GM21390 (cell line): ENCODE measurements around the gene AMOTL2.

ENCODE experiments used
- ATAC-seq: cut with Tn5 transposase; IDR thresholded peaks from one replicate; pipeline ENCODE4 v1.9.1; 2021; ENCODE audit not compliant: unreplicated experiment

The AMOTL2 gene

GRCh38 chr3:134336587-134336986 is 37.7 kb downstream of the AMOTL2 start:
- no peak for ATAC-seq

GRCh38 chr3:134334901-134335280 is 39.4 kb downstream of the AMOTL2 start:
- ATAC-seq = no peak

GRCh38 chr3:134334231-134334900 is 39.9 kb downstream of the AMOTL2 start:
- no peak for ATAC-seq

GRCh38 chr3:134333522-134334181 is 40.6 kb downstream of the AMOTL2 start:
- no peak for ATAC-seq

- no peak for ATAC-seq
Measured at GRCh38 chr3:134332344-134332743, 41.9 kb downstream of the AMOTL2 start.

- no peak for ATAC-seq
Measured at GRCh38 chr3:134331811-134332199, 42.4 kb downstream of the AMOTL2 start.

GRCh38 chr3:134330883-134331810 is 43.1 kb downstream of the AMOTL2 start:
- ATAC-seq = no peak

- ATAC-seq = no peak
Measured at GRCh38 chr3:134328846-134329245, 45.4 kb downstream of the AMOTL2 start.

GRCh38 chr3:134328147-134328591 is 46.1 kb downstream of the AMOTL2 start:
- no peak for ATAC-seq

GRCh38 chr3:134327594-134327975 is 46.7 kb downstream of the AMOTL2 start:
- no peak for ATAC-seq

GRCh38 chr3:134326760-134327593 is 47.3 kb downstream of the AMOTL2 start:
- ATAC-seq = no peak

GRCh38 chr3:134326126-134326525 is 48.1 kb downstream of the AMOTL2 start:
- ATAC-seq = no peak

GRCh38 chr3:134325706-134326105 is 48.5 kb downstream of the AMOTL2 start:
- no peak for ATAC-seq

- no peak for ATAC-seq
Measured at GRCh38 chr3:134325061-134325705, 49.1 kb downstream of the AMOTL2 start.

GRCh38 chr3:134323966-134324962 is 50.0 kb downstream of the AMOTL2 start:
- no peak for ATAC-seq

- no peak for ATAC-seq
Measured at GRCh38 chr3:134322286-134322685, 52.0 kb downstream of the AMOTL2 start.

GRCh38 chr3:134320749-134321148 is 53.5 kb downstream of the AMOTL2 start:
- ATAC-seq = no peak

- no peak for ATAC-seq
Measured at GRCh38 chr3:134319931-134320330, 54.3 kb downstream of the AMOTL2 start.

GRCh38 chr3:134318166-134318565 is 56.1 kb downstream of the AMOTL2 start:
- ATAC-seq = no peak
